ENCODE results near the gene ACTN2.

- TF ChIP-seq ZFP30 (CRISPR knock-in tag; IDR thresholded peaks at IDR 0.05) (no peak), CREB5 (CRISPR knock-in tag; IDR thresholded peaks at IDR 0.05; ENCODE audit: low read depth) (no peak), ARNTL (CRISPR knock-in tag; IDR thresholded peaks at IDR 0.05; ENCODE audit: borderline replicate concordance, low read depth) (no peak), CSDC2 (CRISPR knock-in tag; IDR thresholded peaks at IDR 0.05) (no peak), ZFP3 (CRISPR knock-in tag; IDR thresholded peaks at IDR 0.05) (no peak), TOX (CRISPR knock-in tag; IDR thresholded peaks at IDR 0.05; ENCODE audit: borderline replicate concordance) (no peak)
- TF ChIP-seq, protein P1, sequence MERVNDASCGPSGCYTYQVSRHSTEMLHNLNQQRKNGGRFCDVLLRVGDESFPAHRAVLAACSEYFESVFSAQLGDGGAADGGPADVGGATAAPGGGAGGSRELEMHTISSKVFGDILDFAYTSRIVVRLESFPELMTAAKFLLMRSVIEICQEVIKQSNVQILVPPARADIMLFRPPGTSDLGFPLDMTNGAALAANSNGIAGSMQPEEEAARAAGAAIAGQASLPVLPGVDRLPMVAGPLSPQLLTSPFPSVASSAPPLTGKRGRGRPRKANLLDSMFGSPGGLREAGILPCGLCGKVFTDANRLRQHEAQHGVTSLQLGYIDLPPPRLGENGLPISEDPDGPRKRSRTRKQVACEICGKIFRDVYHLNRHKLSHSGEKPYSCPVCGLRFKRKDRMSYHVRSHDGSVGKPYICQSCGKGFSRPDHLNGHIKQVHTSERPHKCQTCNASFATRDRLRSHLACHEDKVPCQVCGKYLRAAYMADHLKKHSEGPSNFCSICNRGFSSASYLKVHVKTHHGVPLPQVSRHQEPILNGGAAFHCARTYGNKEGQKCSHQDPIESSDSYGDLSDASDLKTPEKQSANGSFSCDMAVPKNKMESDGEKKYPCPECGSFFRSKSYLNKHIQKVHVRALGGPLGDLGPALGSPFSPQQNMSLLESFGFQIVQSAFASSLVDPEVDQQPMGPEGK (CRISPR knock-in tag; IDR thresholded peaks at IDR 0.05; ENCODE audit: borderline replicate concordance): no peak
- TF ChIP-seq, protein P2, sequence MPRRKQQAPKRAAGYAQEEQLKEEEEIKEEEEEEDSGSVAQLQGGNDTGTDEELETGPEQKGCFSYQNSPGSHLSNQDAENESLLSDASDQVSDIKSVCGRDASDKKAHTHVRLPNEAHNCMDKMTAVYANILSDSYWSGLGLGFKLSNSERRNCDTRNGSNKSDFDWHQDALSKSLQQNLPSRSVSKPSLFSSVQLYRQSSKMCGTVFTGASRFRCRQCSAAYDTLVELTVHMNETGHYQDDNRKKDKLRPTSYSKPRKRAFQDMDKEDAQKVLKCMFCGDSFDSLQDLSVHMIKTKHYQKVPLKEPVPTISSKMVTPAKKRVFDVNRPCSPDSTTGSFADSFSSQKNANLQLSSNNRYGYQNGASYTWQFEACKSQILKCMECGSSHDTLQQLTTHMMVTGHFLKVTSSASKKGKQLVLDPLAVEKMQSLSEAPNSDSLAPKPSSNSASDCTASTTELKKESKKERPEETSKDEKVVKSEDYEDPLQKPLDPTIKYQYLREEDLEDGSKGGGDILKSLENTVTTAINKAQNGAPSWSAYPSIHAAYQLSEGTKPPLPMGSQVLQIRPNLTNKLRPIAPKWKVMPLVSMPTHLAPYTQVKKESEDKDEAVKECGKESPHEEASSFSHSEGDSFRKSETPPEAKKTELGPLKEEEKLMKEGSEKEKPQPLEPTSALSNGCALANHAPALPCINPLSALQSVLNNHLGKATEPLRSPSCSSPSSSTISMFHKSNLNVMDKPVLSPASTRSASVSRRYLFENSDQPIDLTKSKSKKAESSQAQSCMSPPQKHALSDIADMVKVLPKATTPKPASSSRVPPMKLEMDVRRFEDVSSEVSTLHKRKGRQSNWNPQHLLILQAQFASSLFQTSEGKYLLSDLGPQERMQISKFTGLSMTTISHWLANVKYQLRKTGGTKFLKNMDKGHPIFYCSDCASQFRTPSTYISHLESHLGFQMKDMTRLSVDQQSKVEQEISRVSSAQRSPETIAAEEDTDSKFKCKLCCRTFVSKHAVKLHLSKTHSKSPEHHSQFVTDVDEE (CRISPR knock-in tag; IDR thresholded peaks at IDR 0.05): no peak
Observed at GRCh38 chr1:236670060-236670459, 16.2 kb upstream of the ACTN2 start.
